Coronary artery (tissue), 2 donors: Measurements from ENCODE around the gene KRTAP3-3.
"Not testable (repeated sequence)": the region's sequence is repeated elsewhere in the genome, so short reads cannot be mapped to it uniquely, and the experiment has no call there.

ENCODE experiments used
- DNase-seq: peaks from one replicate; pipeline ENCODE4 v3.0.0-alpha.2; 2017; ENCODE audit warnings: low spot score
- H3K27ac ChIP-seq, 2 donors: fragments of 200-600 bp; sonication (generic); one replicate each; pipeline ENCODE4 v1.5.1; 2016 to 2019
- H3K4me3 ChIP-seq: fragments of 200-600 bp; sonication (generic); 2 replicates; pipeline ENCODE4 v1.5.1; 2016; ENCODE audit warnings: mild to moderate bottlenecking, moderate library complexity
- TF ChIP-seq, protein P1 (sequence below): fragments of 200-600 bp; sonication (generic); IDR thresholded peaks from one replicate; pipeline ENCODE4 v1.5.1; 2019; ENCODE audit warnings: antibody characterized with exemption

KRTAP3-3 gene

GRCh38 chr17:41003926-41004325, 10.0 kb upstream of the KRTAP3-3 start:
- TF ChIP-seq, protein P1, sequence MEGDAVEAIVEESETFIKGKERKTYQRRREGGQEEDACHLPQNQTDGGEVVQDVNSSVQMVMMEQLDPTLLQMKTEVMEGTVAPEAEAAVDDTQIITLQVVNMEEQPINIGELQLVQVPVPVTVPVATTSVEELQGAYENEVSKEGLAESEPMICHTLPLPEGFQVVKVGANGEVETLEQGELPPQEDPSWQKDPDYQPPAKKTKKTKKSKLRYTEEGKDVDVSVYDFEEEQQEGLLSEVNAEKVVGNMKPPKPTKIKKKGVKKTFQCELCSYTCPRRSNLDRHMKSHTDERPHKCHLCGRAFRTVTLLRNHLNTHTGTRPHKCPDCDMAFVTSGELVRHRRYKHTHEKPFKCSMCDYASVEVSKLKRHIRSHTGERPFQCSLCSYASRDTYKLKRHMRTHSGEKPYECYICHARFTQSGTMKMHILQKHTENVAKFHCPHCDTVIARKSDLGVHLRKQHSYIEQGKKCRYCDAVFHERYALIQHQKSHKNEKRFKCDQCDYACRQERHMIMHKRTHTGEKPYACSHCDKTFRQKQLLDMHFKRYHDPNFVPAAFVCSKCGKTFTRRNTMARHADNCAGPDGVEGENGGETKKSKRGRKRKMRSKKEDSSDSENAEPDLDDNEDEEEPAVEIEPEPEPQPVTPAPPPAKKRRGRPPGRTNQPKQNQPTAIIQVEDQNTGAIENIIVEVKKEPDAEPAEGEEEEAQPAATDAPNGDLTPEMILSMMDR = no peak
- H3K27ac ChIP-seq = no peak overlapping the region
- DNase-seq = no peak
- H3K4me3 ChIP-seq = no peak overlapping the region

GRCh38 chr17:41002814-41003213, 8.8 kb upstream of the KRTAP3-3 start:
- TF ChIP-seq, protein P1 = no peak
- Histone ChIP-seq H3K4me3 (no peak overlapping the region), H3K27ac (no peak overlapping the region)
- no peak for DNase-seq

- no peak overlapping the region for H3K27ac ChIP-seq
- TF ChIP-seq, protein P1 = no peak
- DNase-seq = no peak
- H3K4me3 ChIP-seq = no peak overlapping the region
Observed at GRCh38 chr17:41001795-41002194, 7.8 kb upstream of the KRTAP3-3 start.

GRCh38 chr17:40999563-40999962, 5.6 kb upstream of the KRTAP3-3 start, which contains the start of gene KRTAP3-2:
TSS of gene KRTAP3-2 (minus strand) at chr17:40999906. CDS start at chr17:40999853, 53 bp downstream.
- not testable (repeated sequence) for H3K4me3 ChIP-seq, H3K27ac ChIP-seq, DNase-seq

DNA sequence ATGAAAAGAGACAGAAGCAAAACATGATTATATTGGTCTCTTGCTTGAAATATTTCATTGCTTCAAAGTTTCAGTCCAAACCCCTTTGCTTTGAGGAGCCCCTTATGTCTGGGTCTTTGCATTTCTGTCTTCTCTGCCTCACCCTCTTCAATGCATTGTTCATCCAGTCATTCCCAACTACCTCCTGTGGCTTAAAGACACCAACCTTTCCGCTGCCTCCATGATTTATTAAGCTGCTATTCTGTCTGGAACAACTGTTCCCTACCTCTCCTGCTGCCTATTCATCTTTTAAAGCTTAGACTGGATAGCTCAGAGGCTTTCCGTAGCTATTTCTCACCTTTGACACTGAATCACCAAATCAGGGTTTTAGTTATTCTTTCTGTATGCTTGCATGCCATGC, 3.4 kb upstream of the KRTAP3-3 start:
- TF ChIP-seq, protein P1 = no peak
- no peak for DNase-seq
- H3K27ac ChIP-seq = no peak overlapping the region
- H3K4me3 ChIP-seq = no peak overlapping the region

DNA sequence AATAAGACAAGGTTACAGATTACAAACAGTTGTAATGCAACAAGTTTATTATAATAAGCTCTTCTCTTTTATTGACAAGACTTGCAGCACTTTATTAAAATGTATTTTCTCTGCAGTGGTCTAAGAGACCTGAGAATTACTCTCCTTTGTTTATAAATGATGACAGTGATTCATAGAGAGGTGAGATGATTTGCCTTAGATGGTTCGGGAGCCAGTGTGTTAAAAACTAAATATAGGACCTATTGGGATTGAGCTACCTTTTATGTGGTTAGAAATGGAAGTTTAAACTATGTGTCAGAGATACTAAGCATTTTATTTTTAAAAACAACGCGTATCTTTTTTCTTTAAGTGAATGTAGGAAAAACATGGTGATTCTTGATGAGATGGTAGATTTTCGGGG, 2.9 kb upstream of the KRTAP3-3 start:
- DNase-seq = no peak
- TF ChIP-seq, protein P1 = no peak
- no peak overlapping the region for H3K27ac ChIP-seq
- no peak overlapping the region for H3K4me3 ChIP-seq

GRCh38 chr17:40995116-40995515, 1.2 kb upstream of the KRTAP3-3 start:
- TF ChIP-seq, protein P1 = no peak
- H3K27ac ChIP-seq = no peak overlapping the region
- H3K4me3 ChIP-seq = no peak overlapping the region
- no peak for DNase-seq

DNA sequence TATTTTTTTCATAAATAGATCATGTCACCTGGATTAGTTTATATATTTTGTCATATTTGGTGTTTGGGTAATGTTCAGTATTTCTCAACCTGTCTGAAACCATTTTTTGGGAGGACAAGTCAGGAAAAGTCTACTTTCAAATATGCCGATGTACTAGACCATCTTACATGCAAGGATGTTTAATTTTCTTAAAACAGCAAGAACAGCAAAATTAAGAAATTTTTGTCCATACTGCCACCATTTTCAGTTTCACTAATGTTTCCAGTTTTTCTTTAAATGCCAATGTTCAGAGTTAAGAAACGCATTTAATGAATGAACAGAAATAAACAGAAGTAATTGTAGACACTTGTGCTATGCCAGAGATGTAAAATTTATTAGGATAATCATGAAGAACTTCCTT, 880 bp downstream of the KRTAP3-3 start:
- no peak overlapping the region for H3K4me3 ChIP-seq
- no peak overlapping the region for H3K27ac ChIP-seq
- TF ChIP-seq, protein P1 = no peak
- no peak for DNase-seq
